Heart left ventricle (tissue), 13 donors: Measurements from ENCODE around the gene TNRC18.

Experiments
- CTCF ChIP-seq, 12 donors: fragments of 200-600 bp; sonication (generic) in 4 of 12; IDR thresholded peaks; one replicate each; pipeline versions ENCODE4 v1.5.0 to v1.8.0; 2018 to 2022; ENCODE audit warnings: antibody characterized with exemption in 12 of 12, mild to moderate bottlenecking in 5 of 12
- POLR2A ChIP-seq, 2 donors: fragments of 450-650 bp; IDR thresholded peaks; one replicate each; pipeline ENCODE4 v1.6.1; 2017; ENCODE audit warnings: antibody characterized with exemption in 2 of 2, mild to moderate bottlenecking in 2 of 2, moderate library complexity in 2 of 2
- donor health status: ischemic (EF 13 %, LVEDD 7.1; RV severe dilation, severe dysfunction).
- donor health status: DM: no; HTN: yes; CAD: no.
- donor health status: DM: no; HTN: no; CAD: no.
- donor health status: ischemic (EF 25% LVEDD 6.9; RV normal size, moderate dysfunction).
- donor health status: ischemic (EF 25% LVEDD 5.7; RV mildly dilated, moderate dysfunction).
- donor health status: ischemic (EF 35%, LVEDD 5.7; RV mildly dilated, moderate dysfunction).
- donor health status: nonischemic (EF 11% LVEDD 7.7; RV severe dilation, severe dysfunction).
- donor health status: DM: yes; HTN: yes; CAD: no.
- donor health status: PGD.
- donor health status: ischemic (EF 29% LVEDD 5.4; RV normal size, mild dysfunction).
- donor health status: nonischemic (EF 23%, LVEDD 6.1; RV moderate dilation, normal function).

- TF ChIP-seq CTCF (IDR thresholded peaks at IDR 0.05) (no peak), POLR2A (IDR thresholded peaks at IDR 0.05) (no peak)
Measured at GRCh38 chr7:5466551-5466950, 42.9 kb upstream of the TNRC18 start.
